ENCODE measurements around the gene HLCS. TPM values are rescaled to one million over a fixed set of nuclear protein-coding genes. Genes with fewer than 3 reads are reported as not detected.

The HLCS gene
- total and polyA plus RNA-seq, 8 donors: 15.9 to 25.3 (median 16.7) TPM

DNA sequence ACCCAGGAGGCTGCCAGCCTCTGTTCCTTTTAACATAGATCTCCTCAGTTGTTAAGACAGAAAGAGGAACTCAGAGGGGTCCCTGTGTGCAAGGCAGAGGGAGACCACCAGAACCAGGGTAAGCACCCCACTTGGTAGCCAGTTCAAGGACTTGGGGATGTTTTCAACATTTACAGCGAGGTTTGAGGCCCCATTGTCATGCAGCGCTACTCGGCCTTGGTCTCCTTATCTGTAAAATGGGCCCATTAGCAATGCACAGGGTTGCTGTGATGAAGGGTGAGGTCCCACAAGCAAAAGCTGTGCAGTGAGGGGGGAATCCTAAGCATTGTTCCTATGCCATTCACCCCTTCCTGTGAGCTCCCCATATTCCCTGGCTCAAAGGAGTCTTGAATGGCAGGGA lies 263.3 kb downstream of the HLCS start:
- Histone ChIP-seq H3K4me1 (peaks cover 16 to 51% of the 10 kb centered on the region in 2 donors), H3K9me3 (no peaks in the 10 kb centered on the region), H3K27ac (no peak overlapping the region), H3K27me3 (peaks cover 100% of the 10 kb centered on the region in 2 donors), H3K36me3 (no peaks in the 10 kb centered on the region), H3K4me3 (no peak overlapping the region)
- intact Hi-C loops (cut with DNase I): no loop called here
- ATAC-seq (no peak), DNase-seq (no peak)
- no peak for TF ChIP-seq CTCF (IDR thresholded peaks at IDR 0.05)

GRCh38 chr21:36702622-36702968 lies 263.9 kb downstream of the HLCS start:
- Histone ChIP-seq H3K9me3 (no peaks in the 10 kb centered on the region), H3K27me3 (peaks cover 100% of the 10 kb centered on the region in 2 donors), H3K4me3 (no peak overlapping the region), H3K4me1 (peaks cover 17 to 53% of the 10 kb centered on the region in 2 donors), H3K27ac (no peak overlapping the region), H3K36me3 (no peaks in the 10 kb centered on the region)
- ATAC-seq (no peak), DNase-seq (no peak)
- intact Hi-C loops (cut with DNase I): no loop called here
- TF ChIP-seq CTCF (IDR thresholded peaks at IDR 0.05): no peak

DNA sequence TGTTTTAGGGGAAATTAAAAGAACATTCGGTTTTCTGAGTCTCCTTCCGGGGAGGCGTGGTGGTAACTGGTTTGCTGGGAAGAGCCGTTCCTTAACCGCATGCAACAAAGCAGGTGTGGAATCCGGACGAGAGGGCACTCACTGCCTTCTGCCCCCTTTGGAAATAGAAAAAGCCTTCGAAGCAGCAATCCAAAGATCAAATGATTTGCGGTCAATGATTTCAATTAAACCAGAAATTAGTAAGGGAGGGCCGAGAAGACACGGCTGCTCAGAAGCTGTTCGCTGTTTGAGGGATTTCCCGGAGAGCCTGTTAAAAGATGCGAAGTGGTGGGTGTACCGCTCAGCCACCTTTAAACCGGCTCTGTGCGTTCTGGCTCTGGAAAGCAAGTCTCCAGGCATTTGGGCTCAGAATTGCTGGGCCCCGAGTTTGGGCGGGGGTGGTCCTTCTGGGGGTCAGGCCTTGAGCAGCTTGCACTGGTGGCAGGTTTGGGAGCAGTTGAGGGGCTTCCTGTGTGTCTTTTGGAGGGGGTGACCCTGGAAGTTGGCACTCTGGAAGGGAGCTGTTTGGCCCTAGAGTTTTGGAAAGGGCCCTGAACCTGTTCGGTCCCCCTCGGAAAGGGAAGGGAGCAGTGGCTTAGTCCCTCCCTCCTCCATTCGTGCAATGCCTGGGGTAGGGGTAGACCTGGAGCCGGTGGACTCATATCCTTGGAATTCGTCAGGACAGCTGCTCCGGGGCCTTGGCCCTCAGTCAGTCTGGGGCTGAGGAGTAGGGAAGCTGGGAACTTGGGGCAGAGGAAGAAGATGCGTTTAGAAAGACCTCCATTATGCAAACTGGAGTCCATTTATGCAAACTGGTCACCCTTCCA lies 264.5 kb downstream of the HLCS start:
- ATAC-seq (no peak), DNase-seq (no peak)
- Histone ChIP-seq H3K4me1 (peaks cover 17 to 58% of the 10 kb centered on the region in 2 donors), H3K9me3 (no peaks in the 10 kb centered on the region), H3K27ac (no peak overlapping the region), H3K27me3 (peaks cover 100% of the 10 kb centered on the region in 2 donors), H3K4me3 (no peak overlapping the region), H3K36me3 (no peaks in the 10 kb centered on the region)
- intact Hi-C loops (cut with DNase I): no loop called here
- TF ChIP-seq CTCF (IDR thresholded peaks at IDR 0.05): no peak

- Histone ChIP-seq H3K4me1 (peaks cover 17 to 58% of the 10 kb centered on the region in 2 donors), H3K27me3 (peaks cover 100% of the 10 kb centered on the region in 2 donors), H3K36me3 (no peaks in the 10 kb centered on the region), H3K9me3 (no peaks in the 10 kb centered on the region), H3K27ac (no peak overlapping the region), H3K4me3 (no peak overlapping the region)
- intact Hi-C loops (cut with DNase I): no loop called here
- DNase-seq: peak in 1 of 4 donors; percentile 69
- TF ChIP-seq CTCF (IDR thresholded peaks at IDR 0.05): no peak
- no peak for ATAC-seq
Observed at GRCh38 chr21:36700971-36701755, 265.3 kb downstream of the HLCS start.

Other genes starting within 250 kb of the HLCS start
- gene RIPPLY3, start 40.0 kb upstream of the HLCS start, total RNA-seq: under 1 TPM; 0.13 to 0.35 TPM
- 1 to 10 TPM; 1.7 to 2.3 (median 2.0) TPM for gene RIPPLY3, start 40.0 kb upstream of the HLCS start, polyA plus RNA-seq (ENCODE audit: insufficient read length in 6 of 6)
- gene PIGP, start 106.4 kb upstream of the HLCS start, total RNA-seq: 10 to 100 TPM; 21.2 to 24.7 TPM
- 10 to 100 TPM; 17.3 to 27.3 (median 22.8) TPM for gene PIGP, start 106.4 kb upstream of the HLCS start, polyA plus RNA-seq (ENCODE audit: insufficient read length in 6 of 6)
- 100 to 1,000 TPM; 103 to 128 TPM for gene TTC3, start 106.6 kb upstream of the HLCS start, total RNA-seq
- 100 to 1,000 TPM; 184 to 214 (median 197) TPM for gene TTC3, start 106.6 kb upstream of the HLCS start, polyA plus RNA-seq (ENCODE audit: insufficient read length in 6 of 6)